Nephron (organoid): ENCODE results near the gene NOTCH4.

Source experiments
- H3K27ac Mint-ChIP-seq, 3 experiments: 2 replicates each; pipeline ENCODE4 v1.8.0; 2020; ENCODE audit warnings: mixed read lengths in 3 of 3, mild to moderate bottlenecking in 2 of 3, moderate library complexity in 1 of 3
- H3K27me3 Mint-ChIP-seq: 2 replicates; pipeline ENCODE4 v1.8.0; 2021; ENCODE audit warnings: low read depth, mild to moderate bottlenecking, moderate library complexity, mixed read lengths
- H3K36me3 Mint-ChIP-seq: 2 replicates; pipeline ENCODE4 v1.8.0; 2020; ENCODE audit warnings: low read depth, mixed read lengths
- H3K4me1 Mint-ChIP-seq: 2 replicates; pipeline ENCODE4 v1.8.0; 2020; ENCODE audit warnings: mixed read lengths
- H3K4me3 Mint-ChIP-seq, 3 experiments: 2 replicates each; pipeline ENCODE4 v1.8.0; 2020; ENCODE audit warnings: mild to moderate bottlenecking in 3 of 3, mixed read lengths in 3 of 3, moderate library complexity in 2 of 3
- H3K9me3 Mint-ChIP-seq: 2 replicates; pipeline ENCODE4 v1.8.0; 2020; ENCODE audit warnings: mixed read lengths
- CTCF ChIP-seq, 3 experiments: fragments of 200-600 bp; sonication (generic); IDR thresholded peaks; one replicate each; pipeline ENCODE4 v1.5.0; 2021; ENCODE audit warnings: antibody characterized with exemption in 3 of 3; ENCODE audit not compliant: unreplicated experiment in 3 of 3

NOTCH4 gene

GRCh38 chr6:32181148-32181702 lies 42.6 kb downstream of the NOTCH4 start:
- peak overlapping the region; percentile 77 to 89 (median 87) for H3K4me3 Mint-ChIP-seq
- H3K27ac Mint-ChIP-seq = no peak overlapping the region
- TF ChIP-seq CTCF (IDR thresholded peaks at IDR 0.05; ENCODE audit: unreplicated experiment in 3 of 3) = no peak
- no peaks in the 10 kb centered on the region for H3K9me3 Mint-ChIP-seq
- H3K27me3 Mint-ChIP-seq = no peaks in the 10 kb centered on the region
- H3K4me1 Mint-ChIP-seq = peaks cover 40% of the 10 kb centered on the region
- H3K36me3 Mint-ChIP-seq = peaks cover 31% of the 10 kb centered on the region

- H3K4me1 Mint-ChIP-seq = peaks cover 34% of the 10 kb centered on the region
- H3K36me3 Mint-ChIP-seq = peaks cover 22% of the 10 kb centered on the region
- H3K4me3 Mint-ChIP-seq = peak overlapping the region; percentile 77 to 89 (median 87)
- peak overlapping the region; percentile 55 to 71 (median 59) for H3K27ac Mint-ChIP-seq
- TF ChIP-seq CTCF (IDR thresholded peaks at IDR 0.05; ENCODE audit: unreplicated experiment in 3 of 3) = no peak
- H3K9me3 Mint-ChIP-seq = no peaks in the 10 kb centered on the region
- no peaks in the 10 kb centered on the region for H3K27me3 Mint-ChIP-seq
Measured at GRCh38 chr6:32179766-32180405, 44.0 kb downstream of the NOTCH4 start.

- Mint-ChIP-seq H3K27me3 (no peaks in the 10 kb centered on the region), H3K4me1 (peaks cover 41% of the 10 kb centered on the region), H3K4me3 (peak overlapping the region; percentile 87 to 96 (median 89)), H3K36me3 (peaks cover 22% of the 10 kb centered on the region), H3K9me3 (no peaks in the 10 kb centered on the region), H3K27ac (peak overlapping the region; percentile 98 to 100 (median 99))
- no peak for TF ChIP-seq CTCF (IDR thresholded peaks at IDR 0.05; ENCODE audit: unreplicated experiment in 3 of 3)
Measured at GRCh38 chr6:32178547-32179440, 45.1 kb downstream of the NOTCH4 start.

GRCh38 chr6:32177788-32178546 lies 45.9 kb downstream of the NOTCH4 start, which contains the start of gene RNF5:
Gene RNF5 (plus strand): TSS chr6:32178405. CDS start chr6:32178512, 107 bp downstream.
- Mint-ChIP-seq H3K4me1 (peaks cover 47% of the 10 kb centered on the region), H3K4me3 (peak within 1 kb of the TSS; percentile 87 to 96 (median 89)), H3K27me3 (no peaks in the 10 kb centered on the region), H3K9me3 (no peaks in the 10 kb centered on the region), H3K27ac (peak within 1 kb of the TSS; percentile 98 to 100 (median 99)), H3K36me3 (peaks cover 22% of the 10 kb centered on the region)
- TF ChIP-seq CTCF (IDR thresholded peaks at IDR 0.05; ENCODE audit: unreplicated experiment in 3 of 3) = no peak

GRCh38 chr6:32177183-32177787 lies 46.6 kb downstream of the NOTCH4 start:
- Mint-ChIP-seq H3K36me3 (peaks cover 22% of the 10 kb centered on the region), H3K27ac (peak overlapping the region; percentile 98 to 100 (median 99)), H3K4me1 (peaks cover 47% of the 10 kb centered on the region)

More at GRCh38 chr6:32177183-32177787, 46.6 kb downstream of the NOTCH4 start:
- Mint-ChIP-seq H3K9me3 (no peaks in the 10 kb centered on the region), H3K27me3 (no peaks in the 10 kb centered on the region), H3K4me3 (peak overlapping the region; percentile 87 to 96 (median 89))
- TF ChIP-seq CTCF (IDR thresholded peaks at IDR 0.05; ENCODE audit: unreplicated experiment in 3 of 3) = no peak
